Stimulated activated CD4-positive, alpha-beta T cell treated with anti-CD3 and anti-CD28 coated beads, TNF-alpha, amount 100 ng/mL, for 1 hour (primary cell): Measurements from ENCODE around the gene SLC25A14.

Experiments used
- DNase-seq, 3 donors: peaks; one replicate each; pipeline ENCODE4 v3.0.0-alpha.2; 2020; ENCODE audit warnings: low read depth in 3 of 3, low spot score in 1 of 3

The SLC25A14 gene

DNA sequence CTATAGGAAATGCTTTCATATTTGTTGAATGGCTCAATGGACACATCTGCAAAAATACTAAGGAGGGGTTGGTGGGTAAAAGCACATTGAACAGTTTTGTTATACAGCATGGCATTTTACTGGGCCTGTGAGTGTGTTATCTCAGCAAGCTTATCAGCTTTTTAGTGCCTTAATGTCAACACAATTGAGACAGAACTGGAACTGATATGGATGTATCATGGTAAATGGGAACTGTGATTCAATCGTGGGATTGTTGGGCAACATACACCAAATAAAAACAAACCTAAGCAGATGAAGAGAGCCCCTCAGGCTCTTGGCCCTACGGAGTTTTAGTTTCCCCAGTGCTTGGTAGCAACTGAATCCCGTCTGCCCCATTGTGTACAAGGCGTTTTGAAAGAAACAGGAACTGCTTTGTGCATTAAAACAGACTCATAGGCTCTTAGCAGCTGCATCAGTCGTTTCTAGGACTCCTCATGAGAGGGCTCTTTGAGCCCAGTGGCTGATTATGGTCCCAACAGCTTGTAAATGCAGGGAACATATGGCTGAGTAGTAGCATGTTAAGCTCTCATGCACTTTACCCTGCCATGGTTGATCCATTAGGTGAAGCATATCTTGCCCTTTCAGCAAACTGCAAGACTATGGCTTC, 38.4 kb downstream of the SLC25A14 start:
- DNase-seq = no peak

DNA sequence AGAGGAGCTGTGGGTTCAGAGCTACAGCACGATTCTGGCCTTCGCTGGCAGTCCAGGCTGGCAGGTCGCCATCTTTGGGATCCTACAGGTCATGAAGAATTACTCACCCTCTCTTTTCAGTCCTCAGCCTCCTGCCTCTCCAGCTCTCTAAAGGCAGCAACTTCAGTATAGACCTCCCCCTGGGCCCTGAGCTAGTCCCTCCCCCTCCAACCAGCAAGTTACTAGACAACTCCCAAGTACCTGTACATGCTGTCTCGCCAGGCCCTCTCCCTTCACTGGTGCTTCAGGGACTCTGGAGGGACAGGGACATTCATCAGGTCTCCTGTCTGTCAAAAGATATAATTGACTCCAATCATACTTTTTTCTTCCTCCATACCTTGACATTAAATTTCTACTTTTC, 45.8 kb downstream of the SLC25A14 start, which contains the start of gene GPR119:
TSS of gene GPR119 (minus strand) at position 155 of the 400 bp plus-strand sequence. CDS start 227 bp downstream, outside the sequence.
- DNase-seq = no peak

DNA sequence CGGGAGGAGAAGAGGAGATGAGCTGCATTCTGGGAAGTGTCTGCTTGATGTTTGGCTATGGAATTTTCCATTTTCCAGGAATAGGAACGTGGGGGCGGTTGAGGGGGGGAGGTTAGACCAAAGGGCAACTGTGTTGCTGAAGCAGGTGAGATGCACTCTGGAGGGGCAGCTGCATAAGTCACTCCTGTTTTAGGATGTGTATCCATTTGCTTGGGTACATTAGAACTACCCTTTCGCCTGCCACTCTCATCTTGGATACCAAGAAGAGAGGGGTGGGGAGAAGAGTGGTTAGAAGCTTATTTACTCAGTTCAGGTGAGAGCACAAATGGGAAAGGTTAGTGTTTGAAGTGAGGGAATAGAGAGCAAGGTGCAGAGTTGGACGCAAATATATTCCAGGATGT, 46.7 kb downstream of the SLC25A14 start:
- no peak for DNase-seq

DNA sequence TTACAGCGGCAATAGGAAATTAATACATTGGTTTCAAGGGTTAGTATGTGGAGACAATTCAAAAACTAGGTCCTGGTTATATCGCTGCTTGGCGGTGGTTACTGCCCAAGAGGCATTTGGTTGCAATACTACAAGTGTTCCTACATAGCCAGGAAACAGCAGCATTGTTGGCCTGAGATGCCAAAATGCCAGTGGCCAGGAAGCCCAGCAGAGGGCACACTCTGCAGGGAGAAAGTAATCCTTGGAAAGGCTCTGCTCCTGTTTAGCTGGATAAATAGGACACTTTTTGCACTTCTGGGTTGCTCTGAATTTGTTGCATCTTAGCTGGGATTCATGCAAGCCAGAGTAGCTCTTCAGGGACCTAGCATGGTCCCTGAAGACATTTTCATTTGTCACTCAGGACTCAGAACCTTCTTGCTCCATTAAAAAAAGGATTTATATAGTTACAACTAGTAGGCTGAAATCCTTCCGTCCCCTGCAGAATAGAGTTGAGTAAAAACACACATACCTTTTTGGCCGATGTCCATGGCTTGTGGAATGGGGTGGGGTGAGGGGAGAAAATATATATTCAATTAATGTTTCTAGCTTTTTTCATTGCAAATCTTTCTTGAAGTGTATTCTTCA, 53.8 kb downstream of the SLC25A14 start:
- DNase-seq = no peak

DNA sequence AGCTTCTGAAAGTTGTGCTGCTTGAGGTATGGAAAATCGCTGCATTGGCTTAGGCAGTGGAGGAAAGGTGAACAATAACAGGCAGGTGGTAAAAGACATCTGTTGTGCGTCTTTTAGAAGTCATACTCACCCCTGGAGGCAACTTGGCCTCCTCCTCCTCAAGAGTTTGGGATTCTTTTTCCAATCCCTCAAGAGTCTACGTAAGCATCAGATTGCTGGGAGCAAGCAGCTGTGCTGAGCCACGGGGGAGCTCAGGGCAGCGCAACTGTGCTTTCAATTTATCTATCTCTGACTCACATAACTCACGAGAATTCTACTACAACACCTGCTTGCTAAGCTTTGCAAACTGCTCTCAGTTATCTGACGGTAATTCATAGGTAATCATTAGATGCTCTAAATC, 55.6 kb downstream of the SLC25A14 start:
- no peak for DNase-seq

DNA sequence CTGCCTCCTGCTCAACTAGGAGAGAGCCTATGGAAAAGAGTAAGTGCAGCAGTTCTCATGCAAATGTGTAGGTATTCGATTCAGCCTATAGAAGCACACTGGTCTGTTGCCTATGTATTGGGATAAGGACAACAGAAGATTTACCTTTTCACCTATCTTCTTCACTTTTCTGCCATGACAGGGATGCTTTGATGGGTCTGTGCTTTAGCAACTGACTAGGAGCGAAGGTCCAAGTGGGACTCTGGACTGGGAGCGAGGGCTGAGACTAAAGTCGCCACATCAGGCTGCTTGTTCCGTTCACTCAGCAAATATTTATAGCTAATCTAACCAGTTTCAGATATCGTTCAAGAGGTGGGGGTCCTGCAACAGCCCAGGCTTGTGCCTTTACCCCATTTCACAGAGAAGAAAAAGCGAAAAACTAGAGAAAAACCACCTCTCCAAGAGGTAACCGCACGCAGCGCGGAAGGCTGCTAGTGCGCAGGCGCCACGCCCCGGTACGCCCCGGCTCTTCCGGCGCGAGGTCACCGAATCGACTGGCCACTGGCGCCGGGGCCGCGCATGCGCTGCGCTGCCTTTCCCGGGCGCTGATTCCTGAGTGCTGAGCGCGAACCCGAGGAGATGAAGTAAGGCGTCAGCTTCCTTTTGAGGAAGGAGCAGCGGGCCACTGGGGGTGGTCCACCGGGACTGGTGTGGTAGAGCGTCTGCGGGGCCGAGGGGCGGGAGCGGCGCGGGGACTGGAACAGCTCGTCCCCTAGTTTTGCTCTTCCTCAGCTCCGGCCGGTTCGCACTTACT, 61.9 kb downstream of the SLC25A14 start, which contains the start of gene RBMX2:
TSS of gene RBMX2 (plus strand) at position 573 of the 793 bp plus-strand sequence. CDS start at position 619, 46 bp downstream.
- DNase-seq = peak; percentile 29 to 49 (median 38)

DNA sequence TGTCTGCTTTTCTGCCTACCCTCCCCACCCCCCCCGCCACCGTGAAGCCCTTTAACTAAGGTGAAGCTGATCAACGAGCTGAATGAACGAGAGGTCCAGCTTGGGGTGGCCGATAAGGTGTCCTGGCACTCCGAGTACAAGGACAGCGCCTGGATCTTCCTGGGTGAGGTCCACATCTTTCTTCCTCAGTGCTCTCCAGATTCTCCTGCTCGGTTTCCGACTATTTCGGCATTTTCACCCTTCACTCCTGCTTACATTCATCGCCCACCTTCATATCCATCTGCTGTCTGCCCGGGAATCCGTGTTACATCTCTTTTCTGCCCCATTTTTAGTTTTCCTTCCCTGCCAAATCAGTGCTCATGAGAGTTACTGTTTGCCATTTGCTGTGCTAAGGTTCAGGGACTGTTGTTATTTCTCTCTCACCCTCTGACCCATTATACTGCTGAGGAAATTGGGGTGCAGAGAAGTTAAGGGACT, 62.5 kb downstream of the SLC25A14 start:
- DNase-seq = no peak

DNA sequence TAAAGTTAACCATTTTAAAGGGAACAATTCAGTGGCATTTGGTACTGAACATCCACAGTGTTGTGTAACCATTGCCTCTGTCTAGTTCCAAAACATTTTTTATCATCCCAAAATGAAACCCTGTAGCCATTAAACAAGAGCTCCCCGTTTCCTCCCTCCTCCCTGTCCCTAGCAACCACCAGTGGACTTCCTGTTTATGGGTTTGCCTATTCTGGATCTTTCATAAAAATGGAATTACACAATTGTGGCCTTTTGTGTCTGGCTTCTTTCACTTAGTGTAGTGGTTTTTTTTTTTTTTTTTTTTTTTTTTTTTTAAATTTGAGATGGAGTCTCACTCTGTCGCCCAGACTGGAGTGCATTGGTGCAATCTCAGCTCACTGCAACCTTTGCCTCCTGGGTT, 73.7 kb downstream of the SLC25A14 start:
- no peak for DNase-seq

DNA sequence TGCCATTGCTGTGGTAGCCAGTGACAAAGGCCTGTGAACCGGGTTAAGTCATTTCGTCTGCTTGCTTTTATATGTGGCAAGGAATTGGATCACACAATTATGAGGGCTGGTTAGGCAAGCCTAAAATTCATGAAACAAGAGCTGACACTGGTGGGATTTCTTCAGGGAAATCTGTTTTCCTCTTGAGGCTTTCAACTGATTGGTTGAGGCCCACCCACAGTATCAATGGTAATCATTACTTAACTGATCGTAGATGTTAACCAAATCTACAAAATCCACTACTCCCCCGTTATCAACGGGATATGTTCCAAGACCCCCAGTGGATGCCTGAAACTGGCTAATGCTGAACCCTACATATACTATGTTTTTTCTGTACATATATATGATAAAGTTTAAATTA, 75.1 kb downstream of the SLC25A14 start:
- DNase-seq = no peak

DNA sequence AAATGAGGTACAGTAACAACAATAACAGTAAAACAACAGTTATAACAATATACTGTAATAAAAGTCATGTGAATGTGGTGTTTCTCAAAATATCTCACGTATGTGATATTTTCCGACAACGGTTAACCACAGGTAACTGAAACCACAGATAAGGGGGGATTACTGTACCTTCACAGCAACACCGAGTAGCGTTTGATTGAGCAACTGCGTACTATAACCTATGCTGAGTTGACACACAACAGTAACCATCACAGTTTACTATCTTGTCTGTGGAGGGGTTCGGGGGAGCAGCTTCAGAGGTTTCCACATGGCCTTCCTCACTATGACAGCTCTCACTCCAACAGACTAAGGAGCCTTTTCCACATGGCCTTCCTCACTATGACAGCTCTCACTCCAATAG, 75.5 kb downstream of the SLC25A14 start:
- DNase-seq = no peak

DNA sequence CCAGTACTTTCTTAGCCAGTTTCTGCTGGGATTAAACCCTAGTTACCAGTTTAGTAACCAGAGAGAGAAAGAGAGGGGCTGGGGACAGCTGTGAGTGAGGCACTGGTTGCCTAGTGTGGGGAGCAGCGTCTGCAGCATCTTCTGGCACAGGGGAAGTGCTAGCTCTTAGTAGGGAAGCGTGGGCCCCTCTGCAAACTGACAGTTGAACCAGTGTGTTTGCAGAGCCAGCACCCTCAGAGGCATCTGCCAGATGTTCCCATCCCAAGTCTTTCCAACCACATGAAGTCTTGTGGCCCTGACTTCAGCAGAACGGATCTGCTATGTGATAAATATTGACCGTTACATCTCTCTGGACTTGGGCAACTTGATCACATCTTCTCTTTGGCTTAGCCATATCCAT, 77.1 kb downstream of the SLC25A14 start:
- no peak for DNase-seq

DNA sequence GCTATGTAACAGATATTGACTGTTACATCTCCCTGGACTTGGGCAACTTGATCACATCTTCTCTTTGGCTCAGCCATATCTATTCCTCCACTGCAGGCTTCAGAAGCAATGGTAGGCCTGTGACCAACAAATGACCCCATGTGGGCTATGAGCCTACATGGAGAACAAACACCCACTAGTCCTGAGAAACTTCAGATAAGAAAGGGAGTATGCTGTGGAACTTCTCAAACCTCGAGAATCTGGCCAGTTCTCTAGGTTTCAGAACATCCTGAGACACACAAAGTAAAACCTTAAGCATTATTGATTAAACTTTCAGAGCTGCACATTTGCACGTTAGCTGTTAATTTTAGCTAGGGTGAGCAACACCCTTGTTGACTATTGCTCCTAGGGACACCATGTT, 78.3 kb downstream of the SLC25A14 start:
- no peak for DNase-seq

DNA sequence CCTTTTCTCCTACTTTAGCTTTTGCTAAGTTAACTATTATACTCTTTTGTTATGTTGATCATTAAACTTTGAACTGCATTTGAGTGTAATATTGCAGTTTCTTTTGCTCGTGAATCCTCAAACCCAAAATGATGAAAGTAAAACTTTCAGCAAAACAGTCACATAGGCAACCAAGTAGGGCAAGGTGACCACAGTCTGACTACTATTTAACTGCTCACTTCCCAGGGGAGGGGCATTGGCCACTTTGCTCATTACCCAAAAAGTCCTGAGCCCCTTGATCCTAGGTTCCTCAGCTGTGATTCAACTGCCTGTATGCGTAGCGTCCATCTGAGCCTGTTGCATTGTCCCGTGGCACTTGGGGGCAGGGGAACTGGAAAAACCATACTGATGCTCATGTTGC, 79.0 kb downstream of the SLC25A14 start:
- DNase-seq = no peak

DNA sequence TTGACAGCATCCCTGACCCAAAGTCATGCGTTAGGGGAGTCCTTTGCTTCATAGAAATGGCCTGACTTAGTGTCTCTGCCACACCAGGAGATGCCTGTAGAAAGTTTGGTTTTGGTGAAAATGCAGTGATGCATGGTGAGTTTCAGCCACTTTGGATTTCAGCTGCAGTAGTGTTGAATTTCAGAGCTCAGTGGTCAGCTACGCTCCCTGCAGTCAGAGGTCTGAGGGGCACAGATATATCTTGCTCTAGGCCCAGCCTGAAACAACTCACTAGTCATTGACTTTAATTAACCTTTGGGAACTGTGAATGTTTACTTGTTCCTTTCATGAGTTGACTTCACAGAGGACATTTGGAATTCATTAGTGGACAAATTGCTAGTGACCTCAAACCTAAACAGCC, 79.5 kb downstream of the SLC25A14 start:
- no peak for DNase-seq
